Stomach (tissue), 9 donors: Measurements from ENCODE around the gene FCN1. TPM values are rescaled to one million over a fixed set of nuclear protein-coding genes. Genes with fewer than 3 reads are reported as not detected.
A peak's percentile ranks its signal among the peaks of the same experiment; 100 is the strongest.

ENCODE experiments used
- DNase-seq, 2 donors: peaks; one replicate each; pipeline versions ENCODE4 v3.0.0 to v3.0.0-alpha.2; 2013 to 2019
- H3K27ac ChIP-seq, 5 donors: fragments of 200-600 bp in 4 of 5; sonication (generic) in 4 of 5; one replicate each; pipeline ENCODE4 v1.5.1; 2013 to 2019; ENCODE audit warnings: mild to moderate bottlenecking in 1 of 5, moderate library complexity in 1 of 5
- H3K27me3 ChIP-seq, 3 donors: fragments of 200-600 bp; sonication (generic); one replicate each; pipeline ENCODE4 v1.5.1; 2017 to 2019; ENCODE audit warnings: mixed run types in 1 of 3
- H3K36me3 ChIP-seq, 4 donors: fragments of 200-600 bp; sonication (generic); 1 replicate in 3 of 4; 2 replicates in 1 of 4; pipeline ENCODE4 v1.5.1; 2016 to 2019
- H3K4me1 ChIP-seq, 4 donors: fragments of 200-600 bp; sonication (generic); one replicate each; pipeline ENCODE4 v1.5.1; 2016 to 2019
- H3K4me3 ChIP-seq, 4 donors: fragments of 200-600 bp; sonication (generic) in 3 of 4; one replicate each; pipeline ENCODE4 v1.5.1; 2016 to 2019; ENCODE audit warnings: mild to moderate bottlenecking in 1 of 4
- H3K9me3 ChIP-seq, 4 donors: fragments of 200-600 bp; sonication (generic); one replicate each; pipeline ENCODE4 v1.5.1; 2016 to 2019
- CTCF ChIP-seq, 7 experiments: fragments of 450-650 bp in 4 of 7; fragments of 200-600 bp in 3 of 7; sonication (generic) in 3 of 7; IDR thresholded peaks; one replicate each; pipeline ENCODE4 v1.5.1; 2016 to 2019; ENCODE audit warnings: antibody characterized with exemption in 7 of 7, control low read depth in 2 of 7, mild to moderate bottlenecking in 1 of 7
- EP300 ChIP-seq: sonication (generic); formaldehyde crosslinking; IDR thresholded peaks from one replicate; pipeline ENCODE4 v1.6.1; 2017; ENCODE audit warnings: antibody characterized with exemption
- POLR2A ChIP-seq, 4 donors: fragments of 450-650 bp; IDR thresholded peaks; one replicate each; pipeline ENCODE4 v1.6.1; 2016; ENCODE audit warnings: antibody characterized with exemption in 4 of 4, control low read depth in 2 of 4, mild to moderate bottlenecking in 1 of 4, moderate library complexity in 1 of 4
- POLR2AphosphoS5 ChIP-seq, 3 donors: sonication (generic); formaldehyde crosslinking; IDR thresholded peaks; one replicate each; pipeline ENCODE4 v1.6.1; 2016; ENCODE audit warnings: antibody characterized with exemption in 3 of 3
- WGBS, 5 donors: extraction: QIAGEN DNeasy Blood & Tissue Kit in 3 of 5; methylation state at CpG; one replicate each; pipeline versions ENCODE4 v1.1.5 to v1.1.7; 2013 to 2018; 5-methylcytosine and 5-hydroxymethylcytosine counted together
- intact Hi-C: fragments of 100-400 bp; cut with DNase I; formaldehyde crosslinking; loops from one replicate; pipeline ENCODE4 v1.15.1; 2023; ENCODE audit warnings: low total_unique reads
- polyA plus RNA-seq, 3 donors: library from polyadenylated mRNA; stranded (reverse); fragments of 200-250 nt; gene quantifications; one replicate each; pipeline ENCODE4 v1.2.3, GENCODE V29; 2013
- total RNA-seq, 5 donors: library from RNA; depleted of rRNA; stranded (reverse); fragments of >200 nt; gene quantifications; one replicate each; pipeline versions ENCODE4 v1.1.0 to v1.2.3, GENCODE V29; 2014 to 2016
- donor health status: healthy with polysubstance abuse.
- donor health status: Bipolar disorder and iron deficiency.
- donor health status: healthy.

Gene FCN1
- total and polyA plus RNA-seq, 8 donors, result 0.38 to 2.8 (median 1.7) TPM; not detected in 4

GRCh38 chr9:134950386-134951210 is 32.9 kb upstream of the FCN1 start:
- Histone ChIP-seq H3K36me3 (no peaks in the 10 kb centered on the region), H3K27ac (no peak overlapping the region), H3K27me3 (peaks cover 0 to 21% (median 5%) of the 10 kb centered on the region in 3 donors), H3K4me1 (no peaks in the 10 kb centered on the region), H3K9me3 (peaks cover 0 to 8% (median 0%) of the 10 kb centered on the region in 4 donors), H3K4me3 (no peak overlapping the region)
- DNase-seq, result no peak
- TF ChIP-seq POLR2AphosphoS5 (IDR thresholded peaks at IDR 0.05) (no peak), POLR2A (IDR thresholded peaks at IDR 0.05) (no peak), EP300 (no peak), CTCF (IDR thresholded peaks at IDR 0.05) (no peak)
- intact Hi-C loops, result no loop called here
- 79 to 89% (median 85%) methylated on average over 19 to 21 of the region's 21 CpGs for WGBS, 5 donors

DNA sequence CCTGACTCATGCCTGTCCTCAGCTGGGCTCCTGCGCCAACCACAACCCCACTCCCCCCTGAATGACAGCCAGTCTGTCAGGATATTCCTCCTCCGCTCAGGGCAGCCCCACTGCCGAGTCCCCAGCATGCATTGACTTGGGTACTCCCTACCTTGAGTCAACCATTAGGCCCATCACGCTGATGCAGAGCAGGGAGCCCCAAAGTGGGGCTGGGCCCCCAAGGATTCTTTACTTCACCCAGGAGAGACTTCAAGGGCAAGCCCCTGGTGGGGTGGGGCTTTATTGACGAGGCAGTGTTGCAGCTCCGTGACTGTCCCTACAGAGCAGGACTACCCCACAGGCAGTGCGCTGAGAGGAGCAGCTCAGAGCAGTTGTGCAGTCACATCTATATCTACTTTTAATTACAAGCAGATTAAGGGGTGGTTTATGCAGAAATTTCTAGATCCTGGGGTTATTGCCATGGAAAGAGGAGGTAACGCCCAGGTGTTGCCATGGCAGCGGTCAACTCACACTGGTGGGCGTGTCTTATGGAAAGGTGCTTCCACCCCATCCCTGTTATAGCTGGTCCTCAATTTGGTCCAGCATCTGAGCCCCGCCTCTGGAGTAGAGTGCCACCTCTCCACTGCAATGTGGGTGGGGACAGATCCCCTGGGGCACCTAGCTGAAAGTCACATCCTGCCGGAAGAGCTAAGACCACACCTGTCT is 32.1 kb upstream of the FCN1 start:
- WGBS, 5 donors, result 77 to 88% (median 80%) methylated on average over 12 of the region's 12 CpGs

GRCh38 chr9:134948149-134948548 is 30.4 kb upstream of the FCN1 start:
- Histone ChIP-seq H3K36me3 (no peaks in the 10 kb centered on the region), H3K4me1 (peaks cover 0 to 13% (median 9%) of the 10 kb centered on the region in 4 donors), H3K9me3 (peaks cover 0 to 8% (median 0%) of the 10 kb centered on the region in 4 donors), H3K4me3 (no peak overlapping the region), H3K27me3 (peaks cover 5 to 45% (median 13%) of the 10 kb centered on the region in 3 donors), H3K27ac (no peak overlapping the region)
- WGBS, 5 donors, result 83 to 90% (median 86%) methylated on average over 8 to 11 of the region's 11 CpGs
- DNase-seq, result no peak
- no peak for TF ChIP-seq EP300
- no peak for TF ChIP-seq POLR2A (IDR thresholded peaks at IDR 0.05)
- intact Hi-C loops, result no loop called here

More for the DNA sequence above, 32.1 kb upstream of the FCN1 start:
- intact Hi-C loops, result no loop called here
- no peak overlapping the region for H3K27ac ChIP-seq
- H3K36me3 ChIP-seq, result no peaks in the 10 kb centered on the region
- H3K27me3 ChIP-seq, result peaks cover 0 to 28% (median 5%) of the 10 kb centered on the region in 3 donors
- no peak for TF ChIP-seq EP300
- no peak for TF ChIP-seq CTCF (IDR thresholded peaks at IDR 0.05)
- no peak for TF ChIP-seq POLR2AphosphoS5 (IDR thresholded peaks at IDR 0.05)
- no peak for TF ChIP-seq POLR2A (IDR thresholded peaks at IDR 0.05)
- peaks cover 0 to 8% (median 0%) of the 10 kb centered on the region in 4 donors for H3K9me3 ChIP-seq
- DNase-seq, result no peak
- peaks cover 0 to 3% (median 1%) of the 10 kb centered on the region in 4 donors for H3K4me1 ChIP-seq
- H3K4me3 ChIP-seq, result no peak overlapping the region

- H3K27ac ChIP-seq, result no peak overlapping the region
- intact Hi-C loops, result no loop called here
- DNase-seq, result peak in 1 of 2 donors; percentile 34
- peaks cover 0 to 5% (median 0%) of the 10 kb centered on the region in 4 donors for H3K9me3 ChIP-seq
- H3K4me3 ChIP-seq, result no peak overlapping the region
- H3K36me3 ChIP-seq, result no peaks in the 10 kb centered on the region
- WGBS, 5 donors, result 60 to 70% (median 64%) methylated on average over 19 to 26 of the region's 26 CpGs
- H3K27me3 ChIP-seq, result peaks cover 5 to 53% (median 13%) of the 10 kb centered on the region in 3 donors
- H3K4me1 ChIP-seq, result peaks cover 0 to 17% (median 9%) of the 10 kb centered on the region in 4 donors
- TF ChIP-seq CTCF (IDR thresholded peaks at IDR 0.05), result no peak
- no peak for TF ChIP-seq POLR2AphosphoS5 (IDR thresholded peaks at IDR 0.05)
- no peak for TF ChIP-seq EP300
- TF ChIP-seq POLR2A (IDR thresholded peaks at IDR 0.05), result no peak
These were observed 29.7 kb upstream of the FCN1 start for GRCh38 chr9:134947265-134947955.
